DND-41 (cell line): ENCODE data around the gene KIF5B.

Source experiments
- EZH2 ChIP-seq: IDR thresholded peaks from 3 replicates; pipeline ENCODE4 v1.6.1; 2012; ENCODE audit warnings: borderline replicate concordance, low read depth, mild to moderate bottlenecking, moderate library complexity, low read length, inconsistent platforms; ENCODE audit not compliant: severe bottlenecking
- TF ChIP-seq, protein P1 (sequence below): IDR thresholded peaks from 2 replicates; pipeline ENCODE4 v1.5.1; 2012; ENCODE audit warnings: borderline replicate concordance, low read length, moderate library complexity, mild to moderate bottlenecking; ENCODE audit not compliant: poor library complexity, severe bottlenecking; ENCODE audit errors: extremely low read depth

GRCh38 chr10:32061440-32061839 is 5.2 kb upstream of the KIF5B start:
- TF ChIP-seq, protein P1, sequence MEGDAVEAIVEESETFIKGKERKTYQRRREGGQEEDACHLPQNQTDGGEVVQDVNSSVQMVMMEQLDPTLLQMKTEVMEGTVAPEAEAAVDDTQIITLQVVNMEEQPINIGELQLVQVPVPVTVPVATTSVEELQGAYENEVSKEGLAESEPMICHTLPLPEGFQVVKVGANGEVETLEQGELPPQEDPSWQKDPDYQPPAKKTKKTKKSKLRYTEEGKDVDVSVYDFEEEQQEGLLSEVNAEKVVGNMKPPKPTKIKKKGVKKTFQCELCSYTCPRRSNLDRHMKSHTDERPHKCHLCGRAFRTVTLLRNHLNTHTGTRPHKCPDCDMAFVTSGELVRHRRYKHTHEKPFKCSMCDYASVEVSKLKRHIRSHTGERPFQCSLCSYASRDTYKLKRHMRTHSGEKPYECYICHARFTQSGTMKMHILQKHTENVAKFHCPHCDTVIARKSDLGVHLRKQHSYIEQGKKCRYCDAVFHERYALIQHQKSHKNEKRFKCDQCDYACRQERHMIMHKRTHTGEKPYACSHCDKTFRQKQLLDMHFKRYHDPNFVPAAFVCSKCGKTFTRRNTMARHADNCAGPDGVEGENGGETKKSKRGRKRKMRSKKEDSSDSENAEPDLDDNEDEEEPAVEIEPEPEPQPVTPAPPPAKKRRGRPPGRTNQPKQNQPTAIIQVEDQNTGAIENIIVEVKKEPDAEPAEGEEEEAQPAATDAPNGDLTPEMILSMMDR = no peak
- TF ChIP-seq EZH2 = no peak
